HG03060 (cell line): ENCODE results near the gene PBX4.

Experiments used
- ATAC-seq: cut with Tn5 transposase; IDR thresholded peaks from one replicate; pipeline ENCODE4 v1.9.1; 2021; ENCODE audit warnings: low read depth, moderate number of reproducible peaks; ENCODE audit not compliant: unreplicated experiment

PBX4 gene

GRCh38 chr19:19544257-19544953 is 74.1 kb downstream of the PBX4 start:
- ATAC-seq: no peak

GRCh38 chr19:19543640-19544039 is 74.8 kb downstream of the PBX4 start:
- ATAC-seq: no peak

GRCh38 chr19:19543101-19543500 is 75.4 kb downstream of the PBX4 start:
- no peak for ATAC-seq

- ATAC-seq: no peak
These were observed 76.0 kb downstream of the PBX4 start for GRCh38 chr19:19542507-19542906.

- ATAC-seq: no peak
These were observed 76.9 kb downstream of the PBX4 start for GRCh38 chr19:19541616-19542015.

GRCh38 chr19:19540715-19541515 is 77.6 kb downstream of the PBX4 start:
- ATAC-seq: no peak

GRCh38 chr19:19540064-19540714 is 78.3 kb downstream of the PBX4 start:
- no peak for ATAC-seq

- no peak for ATAC-seq
These were observed 78.8 kb downstream of the PBX4 start for GRCh38 chr19:19539698-19540063.

GRCh38 chr19:19538785-19539166 is 79.7 kb downstream of the PBX4 start:
- no peak for ATAC-seq

- ATAC-seq: no peak
These were observed 80.3 kb downstream of the PBX4 start, which contains the start of gene CILP2 for GRCh38 chr19:19538061-19538784. Gene CILP2, plus strand, starts transcription at chr19:19538265. Its CDS starts 85 bp downstream, at chr19:19538350.

- no peak for ATAC-seq
These were observed 81.1 kb downstream of the PBX4 start for GRCh38 chr19:19537075-19538048.

GRCh38 chr19:19535311-19536191 is 82.9 kb downstream of the PBX4 start:
- no peak for ATAC-seq

- ATAC-seq: no peak
These were observed 83.8 kb downstream of the PBX4 start for GRCh38 chr19:19534556-19535265.

- ATAC-seq: no peak
These were observed 84.6 kb downstream of the PBX4 start for GRCh38 chr19:19533841-19534240.

- ATAC-seq: no peak
These were observed 85.4 kb downstream of the PBX4 start for GRCh38 chr19:19532806-19533701.

GRCh38 chr19:19531951-19532805 is 86.3 kb downstream of the PBX4 start:
- ATAC-seq: no peak
